Activated gamma-delta T cell treated with anti-CD3 and anti-CD28 coated beads, Interleukin-2, amount 50 U/mL, for 16 hours (primary cell): ENCODE measurements around the gene ELK3.
"Not testable (repeated sequence)": the region's sequence is repeated elsewhere in the genome, so short reads cannot be mapped to it uniquely, and the experiment has no call there.

Experiments used
- DNase-seq: peaks from one replicate; pipeline ENCODE4 v3.0.0-alpha.2; 2020; ENCODE audit warnings: low read depth

ELK3 gene

GRCh38 chr12:96311191-96311590 lies 117.0 kb downstream of the ELK3 start:
- DNase-seq = no peak

- DNase-seq = no peak
These were observed 119.4 kb downstream of the ELK3 start for GRCh38 chr12:96313606-96314005.

- no peak for DNase-seq
These were observed 120.5 kb downstream of the ELK3 start for GRCh38 chr12:96314723-96315122.

- not testable (repeated sequence) for DNase-seq
These were observed 121.7 kb downstream of the ELK3 start for GRCh38 chr12:96315741-96316481.

GRCh38 chr12:96317801-96318200 lies 123.6 kb downstream of the ELK3 start:
- not testable (repeated sequence) for DNase-seq
